Mesodermal cell (in vitro differentiated cells): Measurements from ENCODE around the gene SMIM29.
"Not testable (repeated sequence)": the region's sequence is repeated elsewhere in the genome, so short reads cannot be mapped to it uniquely, and the experiment has no call there.

Experiments
- H3K27ac ChIP-seq: 2 replicates; pipeline ENCODE4 v1.7.0; 2013; ENCODE audit warnings: mild to moderate bottlenecking, low read depth, low read length, moderate library complexity; ENCODE audit not compliant: severe bottlenecking
- H3K36me3 ChIP-seq: 2 replicates; pipeline ENCODE4 v1.7.1; 2013; ENCODE audit warnings: mild to moderate bottlenecking, low read length, moderate library complexity; ENCODE audit not compliant: control insufficient read depth, insufficient read depth
- H3K4me1 ChIP-seq: one replicate; pipeline ENCODE4 v1.7.1; 2013; ENCODE audit warnings: mild to moderate bottlenecking, low read length; ENCODE audit not compliant: insufficient read depth, control insufficient read depth, poor library complexity, severe bottlenecking
- H3K4me3 ChIP-seq: 2 replicates; pipeline ENCODE4 v1.7.0; 2013; ENCODE audit warnings: low read length, control low read depth, mild to moderate bottlenecking; ENCODE audit not compliant: insufficient read depth, poor library complexity, severe bottlenecking; ENCODE audit errors: extremely low read depth
- H3K9me3 ChIP-seq: 2 replicates; pipeline ENCODE4 v1.7.1; 2013; ENCODE audit warnings: mild to moderate bottlenecking, low read length, moderate library complexity; ENCODE audit not compliant: control insufficient read depth
- WGBS, 2 experiments: methylation state at CpG; one replicate each; pipeline ENCODE4 v1.1.5; 2013; ENCODE audit warnings: missing lambda C conversion rate in 2 of 2; ENCODE audit not compliant: insufficient coverage in 2 of 2; 5-methylcytosine and 5-hydroxymethylcytosine counted together

Gene SMIM29

DNA sequence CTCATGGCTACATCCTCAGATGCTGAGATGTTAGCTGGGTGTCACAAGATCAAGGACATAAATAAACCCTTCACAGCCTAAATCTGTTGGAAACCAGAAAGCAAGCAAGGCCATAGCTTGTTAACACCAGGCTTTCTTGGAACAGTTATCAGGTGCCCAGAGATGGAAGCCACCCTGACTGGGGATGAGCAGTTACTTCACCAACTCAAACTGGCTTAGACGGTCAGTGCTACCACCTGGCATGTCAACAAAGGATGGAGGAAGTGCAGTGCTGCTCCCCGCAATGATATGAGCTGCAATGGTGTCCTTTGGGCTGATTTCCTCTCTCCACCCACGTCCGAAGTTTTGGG is 28.9 kb upstream of the SMIM29 start:
- Histone ChIP-seq H3K4me1 (peaks cover 8% of the 10 kb centered on the region), H3K27ac (no peak overlapping the region), H3K36me3 (peaks cover 24% of the 10 kb centered on the region), H3K4me3 (no peak overlapping the region), H3K9me3 (no peaks in the 10 kb centered on the region)
- WGBS, 2 experiments: 94 to 100% methylated on average over 2 to 3 of the region's 4 CpGs

DNA sequence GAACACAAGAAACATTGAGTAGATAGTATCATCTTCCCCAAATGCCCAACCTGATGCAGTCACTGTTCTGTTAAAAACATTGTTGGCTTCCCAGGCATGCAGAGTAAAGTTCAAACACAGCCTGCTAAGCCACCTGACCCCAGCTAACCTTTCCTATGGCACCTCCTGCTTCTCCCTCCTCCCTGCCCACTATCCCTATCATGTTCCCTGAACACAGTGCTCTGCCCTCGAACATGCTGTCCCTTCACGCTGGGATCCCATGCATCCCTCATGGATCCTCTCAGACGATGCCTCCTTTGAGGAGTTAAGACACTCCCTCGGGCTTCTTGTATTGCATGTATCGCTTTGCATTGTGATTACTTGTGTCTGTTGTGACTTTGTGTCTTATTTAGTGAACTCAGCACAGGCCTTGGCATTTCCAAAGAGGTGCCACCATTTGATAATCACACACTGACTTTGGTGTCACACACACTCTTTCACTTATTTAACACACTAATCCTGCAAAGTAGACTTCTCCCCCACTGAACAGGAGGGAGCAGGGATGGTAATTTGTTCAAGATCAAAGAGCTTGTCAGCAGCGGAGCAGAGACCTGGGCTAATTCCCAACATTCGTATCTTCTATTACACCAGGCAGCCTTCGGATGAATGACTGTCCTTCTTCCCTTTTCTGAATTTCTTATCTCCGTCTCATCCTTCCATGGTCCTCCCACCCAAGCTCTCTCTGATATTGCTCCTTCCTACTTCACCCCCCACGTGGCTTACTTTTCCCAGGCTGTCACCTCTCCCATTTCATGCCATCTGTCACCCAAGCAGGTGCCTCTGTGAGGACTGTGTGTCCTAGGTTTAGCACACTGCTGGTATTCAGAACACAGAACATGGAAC is 28.3 kb upstream of the SMIM29 start:
- Histone ChIP-seq H3K9me3 (no peaks in the 10 kb centered on the region), H3K27ac (no peak overlapping the region), H3K4me1 (peaks cover 8% of the 10 kb centered on the region), H3K4me3 (no peak overlapping the region), H3K36me3 (peaks cover 21% of the 10 kb centered on the region)
- 84 to 89% methylated on average over 8 to 10 of the region's 10 CpGs for WGBS, 2 experiments

DNA sequence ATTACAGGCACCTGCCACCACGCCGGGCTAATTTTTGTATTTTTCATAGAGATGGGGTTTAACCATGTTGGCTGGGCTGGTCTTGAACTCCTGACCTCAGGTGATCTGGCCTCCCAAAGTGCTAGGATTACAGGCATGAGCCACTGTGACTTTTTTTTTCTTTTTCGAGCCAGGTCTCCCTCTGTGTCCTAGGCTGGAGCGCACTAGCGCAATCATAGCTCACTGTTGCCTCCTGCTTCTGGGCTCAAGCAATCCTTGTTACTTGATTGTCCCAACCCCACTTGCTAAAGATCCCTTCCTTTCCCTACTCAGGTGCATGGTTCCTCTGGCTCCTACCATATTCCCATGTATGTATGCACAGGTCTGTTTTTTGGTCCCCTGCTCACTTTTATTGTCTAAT is 27.4 kb upstream of the SMIM29 start:
- Histone ChIP-seq H3K4me3 (no peak overlapping the region), H3K36me3 (peaks cover 21% of the 10 kb centered on the region), H3K9me3 (no peaks in the 10 kb centered on the region), H3K4me1 (peaks cover 8% of the 10 kb centered on the region), H3K27ac (no peak overlapping the region)
- 89 to 94% methylated on average over 3 to 5 of the region's 5 CpGs for WGBS, 2 experiments

DNA sequence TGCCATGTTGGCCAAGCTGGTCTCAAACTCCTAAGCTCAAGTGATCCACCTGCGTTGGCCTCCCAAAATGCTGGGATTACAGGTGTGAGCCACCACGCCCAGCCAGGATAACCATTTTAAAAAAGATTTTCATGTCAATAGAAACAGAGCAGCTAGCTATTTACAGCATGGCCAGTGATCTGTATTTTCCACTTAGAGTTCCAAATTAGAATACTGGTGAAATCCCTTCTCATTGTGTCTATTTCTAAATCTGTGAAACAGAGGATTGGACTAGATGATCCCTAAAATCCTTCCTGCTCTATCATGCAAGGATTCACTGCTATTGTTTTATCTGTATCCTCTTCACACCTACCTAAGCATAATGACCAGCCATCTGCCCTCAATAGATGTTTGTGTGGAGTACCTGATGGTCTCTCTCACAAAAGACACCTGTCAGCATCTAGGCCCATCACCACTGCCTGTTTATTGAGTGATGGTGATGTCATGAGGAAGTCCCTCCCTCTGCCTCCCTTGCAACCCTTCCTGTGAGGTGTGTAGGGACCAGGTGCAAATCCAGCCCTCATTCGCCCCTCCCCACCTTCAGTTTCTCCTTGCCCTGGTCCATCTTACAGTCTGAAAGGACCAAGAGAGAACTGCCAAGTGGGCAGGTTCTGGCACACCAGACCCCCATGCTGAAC is 26.5 kb upstream of the SMIM29 start:
- Histone ChIP-seq H3K4me1 (peaks cover 8% of the 10 kb centered on the region), H3K36me3 (peaks cover 20% of the 10 kb centered on the region), H3K9me3 (no peaks in the 10 kb centered on the region), H3K27ac (no peak overlapping the region), H3K4me3 (no peak overlapping the region)
- WGBS, 2 experiments: 91 to 96% methylated on average over 2 to 3 of the region's 3 CpGs

DNA sequence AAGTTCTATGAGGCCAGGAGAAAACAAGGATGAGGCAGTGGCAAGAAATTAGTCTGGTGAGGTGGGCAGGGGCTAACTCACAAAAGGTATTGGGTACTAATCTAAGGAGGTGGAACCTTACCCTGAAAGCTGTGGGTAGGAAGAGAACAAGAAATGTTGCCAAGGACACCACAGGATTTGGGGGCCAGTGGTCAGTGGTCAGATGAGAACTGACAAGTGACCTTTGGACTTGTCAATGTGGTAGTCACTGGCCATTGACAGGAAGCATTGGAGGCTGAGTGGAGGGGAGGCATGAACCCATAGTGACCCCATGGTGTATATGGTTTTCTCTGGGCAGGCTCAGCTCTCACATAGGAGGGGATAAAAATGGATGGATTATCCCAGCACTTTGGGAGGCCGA is 25.3 kb upstream of the SMIM29 start:
- Histone ChIP-seq H3K27ac (no peak overlapping the region), H3K9me3 (no peaks in the 10 kb centered on the region), H3K4me3 (no peak overlapping the region), H3K36me3 (peaks cover 11% of the 10 kb centered on the region), H3K4me1 (peaks cover 8% of the 10 kb centered on the region)
- WGBS, 2 experiments: 100% methylated on average over 1 of the region's 1 CpG; no CpG with 5 or more reads in 1 of the 2 experiments

DNA sequence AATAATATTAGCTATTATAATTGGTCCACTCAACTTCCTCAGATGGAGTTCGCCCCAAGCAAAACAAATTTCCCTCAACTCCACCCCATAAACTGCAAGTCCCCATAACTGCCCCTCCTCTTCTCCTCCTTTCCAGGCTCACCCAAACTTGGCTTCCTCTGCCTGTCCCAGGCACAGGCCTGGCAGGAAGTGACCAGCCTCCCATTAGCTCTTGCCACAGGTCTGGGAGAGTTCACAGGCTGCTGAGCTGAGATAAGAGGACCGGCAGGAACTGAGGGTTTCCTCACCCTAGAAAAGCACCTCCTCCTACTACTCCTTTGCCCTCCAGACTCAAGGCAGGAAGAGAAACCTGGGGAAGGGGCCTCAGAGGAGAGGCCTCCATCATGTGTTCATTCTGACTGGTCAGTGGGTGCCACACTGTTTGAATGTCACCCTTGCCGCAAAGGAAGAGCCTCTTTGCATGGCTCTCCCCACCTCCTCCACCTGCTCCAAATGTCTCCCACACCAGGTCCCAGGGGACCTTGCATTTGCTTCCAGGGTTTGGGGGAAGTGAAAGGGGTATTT is 24.5 kb upstream of the SMIM29 start:
- H3K9me3 ChIP-seq: no peaks in the 10 kb centered on the region
- peak overlapping the region; percentile 51 for H3K27ac ChIP-seq
- peaks cover 4% of the 10 kb centered on the region for H3K36me3 ChIP-seq
- peaks cover 8% of the 10 kb centered on the region for H3K4me1 ChIP-seq
- no peak overlapping the region for H3K4me3 ChIP-seq
- WGBS, 2 experiments: 100% methylated on average over 1 to 2 of the region's 3 CpGs

DNA sequence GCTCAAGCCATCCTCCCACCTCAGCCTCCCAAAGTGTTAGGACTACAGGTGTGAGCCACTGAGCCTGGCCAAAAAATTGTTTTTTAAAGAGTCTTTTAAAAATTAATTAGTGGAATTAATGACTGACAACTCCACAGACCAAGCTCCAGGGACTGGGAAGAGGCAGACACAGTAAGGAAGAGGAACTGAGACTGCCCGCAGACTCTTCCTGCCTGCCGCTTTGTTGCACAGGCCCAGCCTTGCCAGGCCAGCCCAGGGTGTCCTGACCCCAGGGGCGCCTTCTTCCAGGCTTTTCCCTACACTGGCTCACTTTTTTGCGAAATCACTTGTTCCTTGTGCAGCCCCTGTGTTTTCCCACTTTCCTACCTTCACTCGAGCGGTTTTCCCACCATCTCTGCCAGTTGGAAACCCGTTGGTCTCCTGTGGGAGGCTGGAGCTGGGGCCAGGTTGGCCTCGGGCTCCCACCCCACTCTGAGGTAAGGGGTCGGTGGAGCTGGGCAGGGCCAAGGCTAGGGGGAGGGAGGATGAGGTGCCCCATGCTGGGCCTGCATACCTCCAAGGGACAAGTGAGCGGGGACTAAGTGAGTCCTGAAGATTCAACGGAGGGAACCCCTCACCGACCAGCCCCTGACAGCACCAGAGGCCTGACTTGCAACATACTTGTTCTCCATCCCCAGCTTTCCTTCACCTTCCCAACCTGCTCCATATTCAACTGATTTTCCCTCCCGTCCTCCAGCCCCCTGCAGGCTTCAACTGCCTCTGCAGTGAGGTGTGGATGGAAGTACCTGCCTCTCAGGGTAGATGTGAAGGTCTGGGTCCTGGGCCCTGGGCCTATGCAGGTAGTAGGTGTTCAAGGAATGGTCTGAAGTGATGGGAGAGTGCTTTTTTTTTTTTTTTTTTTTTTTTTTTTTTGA is 23.5 kb upstream of the SMIM29 start:
- Histone ChIP-seq H3K36me3 (no peaks in the 10 kb centered on the region), H3K27ac (no peak overlapping the region), H3K9me3 (no peaks in the 10 kb centered on the region), H3K4me1 (peaks cover 8% of the 10 kb centered on the region), H3K4me3 (no peak overlapping the region)
- 74 to 84% methylated on average over 5 to 9 of the region's 13 CpGs for WGBS, 2 experiments

DNA sequence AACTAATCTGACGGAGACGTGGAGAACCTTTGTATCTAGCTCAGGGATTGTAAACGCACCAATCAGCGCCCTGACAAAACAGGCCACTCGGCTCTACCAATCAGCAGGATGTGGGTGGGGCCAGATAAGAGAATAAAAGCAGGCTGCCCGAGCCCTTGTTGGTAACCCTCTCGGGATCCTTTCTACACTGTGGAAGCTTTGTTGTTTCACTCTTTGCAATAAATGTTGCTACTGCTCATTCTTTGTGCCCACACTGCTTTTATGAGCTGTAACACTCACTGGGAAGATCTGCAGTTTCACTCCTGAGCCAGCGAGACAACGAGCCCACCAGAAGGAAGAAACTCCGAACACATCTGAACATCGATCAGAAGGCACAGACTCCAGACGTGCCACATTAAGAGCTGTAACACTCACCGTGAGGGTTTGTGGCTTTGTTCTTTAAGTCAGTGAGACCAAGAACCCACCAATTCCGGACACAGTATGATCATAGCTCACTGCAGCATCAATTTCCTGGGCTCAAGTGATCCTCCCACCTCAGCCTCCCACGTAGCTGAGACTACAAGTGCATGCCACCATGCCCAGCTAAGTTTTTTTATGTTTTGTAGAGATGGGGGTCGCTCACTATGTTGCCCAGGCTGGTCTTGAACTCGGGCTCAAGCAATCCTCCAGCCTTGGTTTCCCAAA is 21.0 kb upstream of the SMIM29 start:
- H3K9me3 ChIP-seq: not testable (repeated sequence)

DNA sequence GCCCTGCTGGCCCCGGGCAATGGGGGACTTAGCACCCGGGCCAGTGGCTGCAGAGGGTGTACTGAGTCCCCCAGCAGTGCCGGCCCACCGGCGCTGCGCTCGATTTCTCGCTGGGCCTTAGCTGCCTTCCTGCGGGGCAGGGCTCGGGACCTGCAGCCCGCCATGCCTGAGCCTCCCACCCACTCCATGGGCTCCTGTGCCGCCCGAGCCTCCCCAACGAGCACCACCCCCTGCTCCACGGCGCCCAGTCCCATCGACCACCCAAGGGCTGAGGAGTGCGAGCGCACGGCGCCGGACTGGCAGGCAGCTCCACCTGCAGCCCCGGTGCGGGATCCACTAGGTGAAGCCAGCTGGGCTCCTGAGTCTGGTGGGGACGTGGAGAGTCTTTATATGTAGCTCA is 20.3 kb upstream of the SMIM29 start:
- not testable (repeated sequence) for H3K9me3 ChIP-seq, H3K4me1 ChIP-seq, H3K36me3 ChIP-seq, H3K4me3 ChIP-seq, H3K27ac ChIP-seq
- WGBS, 2 experiments: no CpG with 5 or more reads among the region's 25 CpGs

More for the DNA sequence above, 21.0 kb upstream of the SMIM29 start:
- H3K4me3 ChIP-seq, H3K4me1 ChIP-seq, H3K27ac ChIP-seq, H3K36me3 ChIP-seq: not testable (repeated sequence)
- WGBS, 2 experiments: 77 to 82% methylated on average over 12 to 16 of the region's 17 CpGs

DNA sequence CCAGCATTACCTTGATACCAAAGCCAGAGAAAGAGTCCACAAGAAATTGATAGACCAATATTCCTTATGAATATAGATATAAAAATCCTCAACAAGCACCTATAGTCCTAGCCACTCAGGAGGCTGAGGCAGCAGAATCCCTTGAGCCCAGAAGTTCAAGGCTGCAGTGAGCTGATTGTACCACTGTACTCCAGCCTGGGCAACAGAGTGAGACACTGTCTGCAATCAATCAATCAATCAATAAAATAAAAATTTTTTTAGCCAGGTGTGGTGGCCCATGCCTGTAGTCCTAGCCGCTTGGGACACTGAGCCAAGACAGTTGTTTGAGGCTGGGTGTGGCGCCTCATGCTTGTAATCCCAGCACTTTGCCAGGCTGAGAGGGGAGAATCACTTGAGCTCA is 18.9 kb upstream of the SMIM29 start:
- Histone ChIP-seq H3K9me3 (peaks cover 4% of the 10 kb centered on the region), H3K27ac (no peak overlapping the region), H3K4me3 (no peak overlapping the region), H3K4me1 (no peaks in the 10 kb centered on the region), H3K36me3 (no peaks in the 10 kb centered on the region)
- WGBS, 2 experiments: 85 to 86% methylated on average over 2 of the region's 2 CpGs
